Activated CD4-positive, alpha-beta memory T cell treated with anti-CD3 and anti-CD28 coated beads for 36 hours (primary cell): Measurements from ENCODE around the gene B4GALNT4. TPM values are rescaled to one million over a fixed set of nuclear protein-coding genes. Genes with fewer than 3 reads are reported as not detected.

Experiments used
- CTCF ChIA-PET: fragments of 350-600 bp; sonication (Branson Sonifier 250); formaldehyde crosslinking; loops from one replicate; lab custom pipeline; 2021; ENCODE audit warnings: antibody characterized with exemption, inconsistent platforms; lab: Charles Lee
- POLR2A ChIA-PET: fragments of 350-600 bp; sonication (Branson Sonifier 250); formaldehyde crosslinking; loops from one replicate; lab custom pipeline; 2021; ENCODE audit warnings: antibody characterized with exemption; lab: Charles Lee
- DNase-seq: peaks from one replicate; pipeline ENCODE4 v3.0.0-alpha.2; 2020
- H3K27ac Mint-ChIP-seq: one replicate; pipeline ENCODE4 v1.8.0; 2021; ENCODE audit warnings: mixed read lengths
- H3K27me3 Mint-ChIP-seq: one replicate; pipeline ENCODE4 v1.8.0; 2021; ENCODE audit warnings: mixed read lengths
- H3K36me3 Mint-ChIP-seq: one replicate; pipeline ENCODE4 v1.8.0; 2021; ENCODE audit warnings: mixed read lengths
- H3K4me1 Mint-ChIP-seq: one replicate; pipeline ENCODE4 v1.8.0; 2021; ENCODE audit warnings: low read depth, mixed read lengths
- H3K4me3 Mint-ChIP-seq: one replicate; pipeline ENCODE4 v1.8.0; 2021; ENCODE audit warnings: mild to moderate bottlenecking, mixed read lengths
- H3K9me3 Mint-ChIP-seq: one replicate; pipeline ENCODE4 v1.8.0; 2021; ENCODE audit warnings: mixed read lengths
- intact Hi-C: fragments of 100-400 bp; cut with micrococcal nuclease; formaldehyde crosslinking; loops from one replicate; pipeline ENCODE4 v1.15.1; 2023
- total RNA-seq, 2 experiments: library from RNA; stranded (reverse); gene quantifications; one replicate each; pipeline ENCODE4 v1.2.3, GENCODE V29; 2021

The B4GALNT4 gene
- total RNA-seq, 2 experiments from 2014 or later = 2.1 to 4.0 TPM

DNA sequence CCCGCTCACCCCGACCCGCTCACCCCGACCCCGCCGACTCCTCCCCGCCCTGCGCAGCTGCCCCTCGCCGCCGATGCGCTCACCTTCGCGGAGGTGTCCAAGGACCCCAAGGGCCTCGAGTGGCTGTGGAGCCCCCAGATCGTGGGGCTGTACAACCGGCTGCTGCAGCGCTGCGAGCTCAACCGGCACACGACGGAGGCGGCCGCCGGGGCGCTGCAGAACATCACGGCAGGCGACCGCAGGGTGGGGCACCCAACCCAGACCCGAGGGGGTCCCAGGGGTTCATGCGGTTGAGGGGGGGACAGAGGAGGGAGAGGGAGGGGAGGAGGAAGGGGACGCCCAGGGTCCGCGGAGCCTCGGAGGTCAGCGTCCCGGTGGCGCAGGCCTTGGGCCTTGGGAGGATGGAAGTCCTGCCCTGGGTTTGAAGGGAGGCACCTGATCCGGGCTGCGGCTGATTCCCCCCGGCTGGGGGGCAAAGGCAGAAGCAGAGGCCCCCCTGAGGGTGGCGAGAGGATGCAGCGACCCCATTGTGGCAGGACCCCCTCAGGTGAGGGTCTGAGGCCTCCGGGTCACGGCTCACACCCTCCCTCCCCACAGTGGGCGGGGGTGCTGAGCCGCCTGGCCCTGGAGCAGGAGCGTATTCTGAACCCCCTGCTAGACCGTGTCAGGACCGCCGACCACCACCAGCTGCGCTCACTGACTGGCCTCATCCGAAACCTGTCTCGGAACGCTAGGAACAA is 33.9 kb downstream of the B4GALNT4 start:
- CTCF ChIA-PET = interaction anchor here (6.5 kb wide), 1 partner anchor 46 kb away, joined by 49 read pairs; the partner anchor contains the start of gene PTDSS2
- Mint-ChIP-seq H3K27ac (no peak overlapping the region), H3K9me3 (no peaks in the 10 kb centered on the region), H3K4me3 (no peak overlapping the region), H3K36me3 (no peaks in the 10 kb centered on the region), H3K4me1 (peaks cover 5% of the 10 kb centered on the region), H3K27me3 (no peaks in the 10 kb centered on the region)
- no peak for DNase-seq
- POLR2A ChIA-PET = interaction anchor here (1.2 kb wide), 1 partner anchor 46 kb away, joined by 4 read pairs; no protein-coding TSS in a partner anchor
- intact Hi-C loops = no loop called here

DNA sequence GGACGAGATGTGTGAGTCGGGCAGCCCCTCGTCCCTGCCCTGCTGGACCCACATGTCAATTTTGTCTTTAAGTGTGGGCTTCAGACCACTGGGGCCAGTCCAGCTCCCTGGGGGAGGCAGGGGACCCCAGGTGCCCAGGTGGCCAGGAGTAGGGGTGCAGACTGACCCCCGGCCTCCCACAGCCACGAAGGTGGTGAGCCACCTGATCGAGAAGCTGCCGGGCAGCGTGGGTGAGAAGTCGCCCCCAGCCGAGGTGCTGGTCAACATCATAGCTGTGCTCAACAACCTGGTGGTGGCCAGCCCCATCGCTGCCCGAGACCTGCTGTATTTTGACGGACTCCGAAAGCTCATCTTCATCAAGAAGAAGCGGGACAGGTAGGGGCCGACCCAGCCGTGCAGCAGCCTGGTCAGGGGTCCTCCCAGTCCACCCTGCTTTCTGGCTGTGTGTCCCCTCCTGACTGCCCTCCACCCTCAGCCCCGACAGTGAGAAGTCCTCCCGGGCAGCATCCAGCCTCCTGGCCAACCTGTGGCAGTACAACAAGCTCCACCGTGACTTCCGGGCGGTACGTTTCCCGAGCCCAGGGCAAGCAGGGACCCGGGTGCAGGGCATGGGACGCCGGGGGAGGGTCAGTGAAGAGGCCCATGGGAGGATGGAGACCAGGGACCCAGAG is 34.6 kb downstream of the B4GALNT4 start:
- Mint-ChIP-seq H3K4me1 (peaks cover 5% of the 10 kb centered on the region), H3K27ac (no peak overlapping the region), H3K27me3 (no peaks in the 10 kb centered on the region), H3K4me3 (no peak overlapping the region), H3K9me3 (no peaks in the 10 kb centered on the region), H3K36me3 (no peaks in the 10 kb centered on the region)
- intact Hi-C loops = no loop called here
- DNase-seq = no peak
- POLR2A ChIA-PET = interaction anchor here (1.2 kb wide), 1 partner anchor 46 kb away, joined by 4 read pairs; no protein-coding TSS in a partner anchor
- CTCF ChIA-PET = interaction anchor here (6.5 kb wide), 1 partner anchor 45 kb away, joined by 49 read pairs; the partner anchor contains the start of gene PTDSS2

DNA sequence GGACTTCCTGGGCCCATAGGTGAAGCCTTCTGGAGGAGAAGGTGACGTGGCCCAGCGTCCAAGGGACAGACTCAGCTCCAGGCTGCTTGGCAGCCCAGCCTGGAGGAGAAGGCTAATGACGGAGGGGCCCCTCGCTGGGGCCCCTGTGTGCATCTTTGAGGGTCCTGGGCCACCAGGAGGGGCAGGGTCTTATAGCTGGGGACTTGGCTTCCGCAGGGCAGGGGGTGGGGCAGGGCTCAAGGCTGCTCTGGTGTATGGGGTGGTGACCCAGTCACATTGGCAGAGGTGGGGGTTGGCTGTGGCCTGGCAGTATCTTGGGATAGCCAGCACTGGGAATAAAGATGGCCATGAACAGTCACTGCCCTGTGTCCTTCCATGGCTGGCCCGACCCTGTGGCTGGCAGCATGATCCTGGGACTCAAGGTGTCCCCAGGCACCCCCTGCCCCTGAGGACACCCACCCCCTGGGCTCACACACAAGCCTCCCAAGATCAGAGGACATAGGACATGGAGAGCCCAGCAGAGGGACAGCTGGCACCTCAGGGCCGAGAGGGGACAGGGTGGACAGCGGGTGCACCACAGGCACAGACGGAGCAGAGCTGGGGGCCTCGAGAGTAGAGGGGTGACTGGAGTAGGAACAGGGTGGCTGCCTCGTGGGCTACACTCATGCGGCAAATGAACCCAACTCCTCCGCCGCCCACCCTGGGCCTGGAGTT is 35.4 kb downstream of the B4GALNT4 start:
- CTCF ChIA-PET = interaction anchor here (6.5 kb wide), 1 partner anchor 44 kb away, joined by 49 read pairs; the partner anchor contains the start of gene PTDSS2
- no peak for DNase-seq
- peaks cover 5% of the 10 kb centered on the region for H3K4me1 Mint-ChIP-seq
- no peak overlapping the region for H3K27ac Mint-ChIP-seq
- no peak overlapping the region for H3K4me3 Mint-ChIP-seq
- no peaks in the 10 kb centered on the region for H3K27me3 Mint-ChIP-seq
- H3K9me3 Mint-ChIP-seq = no peaks in the 10 kb centered on the region
- POLR2A ChIA-PET = interaction anchor here (1.2 kb wide), 1 partner anchor 45 kb away, joined by 4 read pairs; no protein-coding TSS in a partner anchor
- no peaks in the 10 kb centered on the region for H3K36me3 Mint-ChIP-seq
- intact Hi-C loops = no loop called here

DNA sequence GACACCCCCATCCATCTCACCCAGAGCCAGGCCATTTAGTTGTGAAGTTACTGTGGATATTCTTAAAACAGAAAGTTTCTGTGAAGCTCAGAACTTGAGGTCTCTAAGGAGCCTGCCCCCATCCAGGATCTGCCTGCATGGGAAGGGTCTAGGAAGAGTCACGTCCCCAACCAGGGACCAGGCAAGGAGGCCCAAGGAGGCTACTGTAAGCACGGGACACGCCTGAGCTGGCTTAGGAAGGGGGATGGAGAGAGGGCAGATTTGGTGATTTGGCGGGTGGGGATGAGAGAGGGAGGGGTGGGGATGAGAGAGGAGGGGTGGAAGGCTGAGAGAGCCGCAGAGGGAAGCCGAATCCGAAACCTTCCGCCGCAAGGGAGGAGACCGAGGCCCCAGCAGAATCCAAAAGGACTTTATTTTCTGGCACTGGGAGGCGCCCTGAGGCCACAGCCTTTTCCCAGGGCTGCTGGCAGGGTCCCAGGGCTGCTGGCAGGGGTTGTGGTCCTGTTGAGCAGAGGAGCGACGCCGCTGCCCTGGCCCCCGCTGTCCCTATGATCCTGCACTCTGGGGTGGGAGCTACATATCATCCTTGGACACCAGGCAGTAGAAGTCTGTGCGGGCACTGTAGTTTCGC is 36.1 kb downstream of the B4GALNT4 start:
- CTCF ChIA-PET = interaction anchor here (2.2 to 6.5 kb wide), 2 partner anchors 9 to 44 kb away, joined by 9 to 49 read pairs; partner anchors contain the start of gene PTDSS2
- intact Hi-C loops = no loop called here
- no peak overlapping the region for H3K27ac Mint-ChIP-seq
- H3K4me3 Mint-ChIP-seq = peak overlapping the region; percentile 48
- H3K27me3 Mint-ChIP-seq = no peaks in the 10 kb centered on the region
- POLR2A ChIA-PET = interaction anchor here (1.9 kb wide), 1 partner anchor 44 kb away, joined by 15 read pairs; the partner anchor contains the start of gene PTDSS2
- no peak for DNase-seq
- no peaks in the 10 kb centered on the region for H3K36me3 Mint-ChIP-seq
- H3K4me1 Mint-ChIP-seq = peaks cover 5% of the 10 kb centered on the region
- no peaks in the 10 kb centered on the region for H3K9me3 Mint-ChIP-seq

DNA sequence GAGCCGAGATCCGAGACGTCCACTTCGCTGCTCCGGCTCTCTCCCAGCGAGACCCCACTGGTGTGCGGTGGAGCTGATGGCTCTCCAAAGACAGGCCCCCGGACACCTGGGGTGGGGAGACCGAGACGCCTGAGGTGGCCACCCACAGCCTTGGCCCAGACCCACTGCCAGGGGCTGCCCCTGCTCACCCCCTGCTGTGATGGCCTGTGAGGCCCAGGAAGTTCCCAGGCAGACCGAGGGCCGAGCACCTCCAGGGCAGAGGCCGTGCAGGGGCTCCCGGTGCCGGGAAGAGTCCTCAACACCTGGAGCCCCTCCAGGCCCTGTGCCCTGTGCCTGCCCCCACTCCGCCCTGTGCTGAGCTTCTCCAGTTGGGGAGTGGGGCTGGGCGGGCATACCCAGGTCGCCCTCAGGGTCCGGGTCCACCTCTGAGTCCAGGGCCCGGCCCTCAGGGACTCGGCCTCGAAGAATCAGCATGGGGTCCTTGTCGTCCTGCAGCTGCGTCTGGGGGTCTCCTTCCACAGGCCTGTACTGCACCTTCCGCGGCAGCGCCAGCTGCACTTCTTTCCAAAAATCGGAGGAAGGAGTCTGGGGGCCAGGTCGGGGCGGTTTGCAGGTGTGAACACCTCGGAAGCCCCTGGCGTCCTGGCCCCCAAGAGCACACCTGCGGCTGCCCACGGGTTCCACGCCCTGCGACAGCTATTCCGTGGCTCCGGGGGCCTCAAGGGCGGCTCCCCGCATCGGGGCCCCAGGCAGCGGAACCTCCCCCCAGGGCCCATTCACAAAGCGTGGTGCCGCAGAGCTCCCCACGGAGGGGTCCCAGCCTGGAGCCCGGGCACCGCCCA is 36.9 kb downstream of the B4GALNT4 start:
- no peaks in the 10 kb centered on the region for H3K9me3 Mint-ChIP-seq
- no peaks in the 10 kb centered on the region for H3K27me3 Mint-ChIP-seq
- DNase-seq = no peak
- H3K27ac Mint-ChIP-seq = no peak overlapping the region
- H3K4me1 Mint-ChIP-seq = peaks cover 5% of the 10 kb centered on the region
- ChIA-PET POLR2A (interaction anchor here (0.8 to 2.5 kb wide), 6 partner anchors 9 to 100 kb away, joined by 3 to 16 read pairs (median 6); partner anchors contain the start of gene PTDSS2), CTCF (interaction anchor here (1.0 to 6.5 kb wide), 7 partner anchors 9 to 113 kb away, joined by 3 to 49 read pairs (median 6); partner anchors contain the start of gene PTDSS2)
- peak overlapping the region; percentile 37 for H3K4me3 Mint-ChIP-seq
- intact Hi-C loops = loop anchor here (2.0 kb wide), 3 partner anchors 43 to 169 kb away; partner anchors contain the start of genes PSMD13, RNH1 and SIRT3
- H3K36me3 Mint-ChIP-seq = no peaks in the 10 kb centered on the region

DNA sequence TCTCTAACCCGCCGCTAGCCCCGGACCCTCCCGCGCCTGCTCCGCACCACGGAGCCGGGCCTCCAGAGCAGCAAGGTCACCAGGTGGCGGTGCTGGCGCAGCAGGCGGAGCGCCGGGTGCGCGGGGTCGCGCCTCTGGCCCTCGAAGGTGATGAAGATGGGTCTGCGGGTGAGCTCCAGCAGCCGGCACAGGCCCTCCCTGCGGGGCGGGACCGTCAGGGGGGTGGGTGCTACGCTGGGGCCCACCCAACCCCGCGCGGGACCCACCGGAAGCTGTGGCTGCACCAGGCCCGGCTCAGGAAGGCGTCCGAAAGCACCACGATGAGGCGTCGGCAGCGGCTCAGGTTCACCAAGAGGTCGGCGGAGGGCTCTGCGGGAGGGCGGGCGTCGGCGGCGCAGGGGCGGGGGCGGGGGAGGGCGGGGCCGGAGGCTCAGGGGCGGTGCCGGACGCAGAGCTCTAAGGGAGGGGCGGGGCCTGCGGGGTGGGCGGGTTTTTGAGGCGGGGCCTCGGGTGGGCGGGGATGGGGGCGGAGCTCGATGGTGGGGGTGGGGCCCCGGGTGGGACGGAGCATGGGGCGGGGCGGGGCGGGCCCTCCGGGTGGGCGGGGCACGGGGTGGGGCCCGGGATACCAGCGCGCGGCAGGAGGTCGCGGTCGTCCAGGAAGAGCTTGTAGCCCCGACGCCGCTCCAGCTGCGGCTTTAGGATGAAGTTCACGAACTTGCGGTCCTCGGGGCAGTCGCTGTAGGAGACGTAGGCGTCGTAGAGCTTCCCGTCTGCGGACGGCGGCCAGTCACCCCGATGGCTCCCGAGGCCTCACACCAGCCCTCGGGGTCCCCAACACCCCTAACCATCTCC is 37.7 kb downstream of the B4GALNT4 start:
- no peaks in the 10 kb centered on the region for H3K9me3 Mint-ChIP-seq
- peak; percentile 94 for DNase-seq
- ChIA-PET CTCF (interaction anchor here (0.7 to 6.5 kb wide), 11 partner anchors 9 to 200 kb away, joined by 3 to 49 read pairs (median 3); partner anchors contain the start of genes BET1L, PTDSS2 and RIC8A), POLR2A (interaction anchor here (0.8 to 2.5 kb wide), 7 partner anchors 10 to 170 kb away, joined by 3 to 16 read pairs (median 5); partner anchors contain the start of genes PSMD13 and PTDSS2)
- intact Hi-C loops = loop anchor here (2.0 kb wide), 3 partner anchors 42 to 170 kb away; partner anchors contain the start of genes PSMD13, RNH1 and SIRT3
- H3K27me3 Mint-ChIP-seq = no peaks in the 10 kb centered on the region
- H3K36me3 Mint-ChIP-seq = no peaks in the 10 kb centered on the region
- H3K4me1 Mint-ChIP-seq = peaks cover 5% of the 10 kb centered on the region
- peak overlapping the region; percentile 46 for H3K4me3 Mint-ChIP-seq
- H3K27ac Mint-ChIP-seq = no peak overlapping the region

DNA sequence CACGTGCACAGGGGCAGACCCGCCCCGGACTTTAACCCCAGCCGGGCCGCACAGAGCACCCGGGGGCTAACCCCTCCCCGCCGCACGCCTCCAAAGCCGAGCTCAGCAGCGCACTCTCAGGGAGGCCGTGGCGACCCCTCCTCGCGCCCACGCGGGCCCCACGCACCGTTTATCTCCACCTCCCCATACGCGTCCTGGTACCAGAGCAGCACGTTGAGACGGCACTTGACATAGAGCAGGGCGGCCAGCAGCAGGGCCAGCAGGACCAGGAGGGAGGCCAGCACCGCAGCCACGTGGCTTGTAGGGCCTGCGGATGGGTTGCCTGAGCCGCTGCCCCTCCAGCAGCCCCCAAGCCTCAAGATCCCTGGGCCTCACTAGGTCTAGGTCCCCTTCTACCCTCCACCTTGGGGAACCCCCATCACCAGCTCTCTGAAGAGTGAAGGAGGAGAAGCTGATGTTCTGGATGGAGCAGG is 38.4 kb downstream of the B4GALNT4 start:
- no peaks in the 10 kb centered on the region for H3K36me3 Mint-ChIP-seq
- DNase-seq = no peak
- H3K9me3 Mint-ChIP-seq = no peaks in the 10 kb centered on the region
- H3K27me3 Mint-ChIP-seq = no peaks in the 10 kb centered on the region
- intact Hi-C loops = loop anchor here (2.0 kb wide), 3 partner anchors 41 to 171 kb away; partner anchors contain the start of genes PSMD13, RNH1 and SIRT3
- peak overlapping the region; percentile 18 for H3K27ac Mint-ChIP-seq
- ChIA-PET CTCF (interaction anchor here (0.6 to 6.5 kb wide), 9 partner anchors 9 to 200 kb away, joined by 3 to 49 read pairs (median 5); partner anchors contain the start of genes BET1L, PTDSS2 and RIC8A), POLR2A (interaction anchor here (1.1 to 2.5 kb wide), 6 partner anchors 9 to 170 kb away, joined by 3 to 16 read pairs (median 6); partner anchors contain the start of genes PSMD13 and PTDSS2)
- peak overlapping the region; percentile 26 for H3K4me3 Mint-ChIP-seq
- peaks cover 6% of the 10 kb centered on the region for H3K4me1 Mint-ChIP-seq

DNA sequence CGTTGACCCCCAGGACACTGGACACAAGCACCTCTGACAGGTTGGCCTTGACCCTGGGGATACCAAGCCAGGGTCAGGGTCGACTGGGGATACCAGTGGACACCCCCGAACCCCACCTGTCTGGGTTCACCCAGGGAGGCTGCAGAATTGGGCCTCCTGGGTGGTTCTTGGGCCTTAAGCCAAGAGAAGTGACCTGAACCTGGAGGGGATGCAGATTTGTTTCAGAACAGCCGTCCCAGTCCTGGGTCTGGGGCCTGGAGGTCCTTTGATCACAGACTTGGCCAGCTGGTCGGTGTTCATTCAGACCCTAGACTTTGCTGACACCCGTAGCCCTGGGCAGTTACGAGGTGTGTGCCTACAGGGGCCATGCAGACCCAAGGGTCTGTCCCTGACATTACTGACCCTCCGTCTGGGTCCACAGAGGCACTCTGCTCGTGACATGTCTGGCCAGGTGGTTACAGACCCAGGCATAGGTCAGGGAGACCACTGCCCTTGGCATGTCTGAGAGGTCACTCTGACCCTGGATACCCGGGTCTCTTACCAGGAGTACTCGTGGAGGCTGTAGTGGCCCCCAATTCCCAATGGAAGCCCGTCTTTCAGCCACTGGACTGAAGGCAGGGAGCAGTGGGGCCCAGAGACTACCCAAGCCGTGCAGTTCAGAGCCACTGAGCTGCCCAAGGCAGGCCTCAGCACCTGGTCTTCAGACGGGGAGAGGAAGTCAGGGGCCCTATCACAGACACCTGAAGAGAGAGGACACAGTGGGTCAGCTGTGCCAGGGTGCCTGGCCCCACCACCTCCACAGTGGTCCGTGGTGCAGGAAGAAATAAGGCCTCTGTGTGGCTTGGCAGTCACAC is 39.1 kb downstream of the B4GALNT4 start:
- no peaks in the 10 kb centered on the region for H3K36me3 Mint-ChIP-seq
- POLR2A ChIA-PET = interaction anchor here (1.4 to 2.5 kb wide), 2 partner anchors 8 to 171 kb away, joined by 5 to 16 read pairs; partner anchors contain the start of gene PSMD13
- H3K4me1 Mint-ChIP-seq = peaks cover 10% of the 10 kb centered on the region
- H3K4me3 Mint-ChIP-seq = no peak overlapping the region
- H3K27ac Mint-ChIP-seq = no peak overlapping the region
- CTCF ChIA-PET = interaction anchor here (0.6 to 6.5 kb wide), 2 partner anchors 41 to 111 kb away, joined by 3 to 49 read pairs; partner anchors contain the start of gene PTDSS2
- no peaks in the 10 kb centered on the region for H3K27me3 Mint-ChIP-seq
- DNase-seq = no peak
- H3K9me3 Mint-ChIP-seq = no peaks in the 10 kb centered on the region
- intact Hi-C loops = no loop called here
